Measurements from ENCODE around the gene SMIM35. TPM values are rescaled to one million over a fixed set of nuclear protein-coding genes. Genes with fewer than 3 reads are reported as not detected.

Gene SMIM35
- total and polyA plus RNA-seq, 2 of the 4 experiments (the other 2 are of a cell fraction), result not detected

DNA sequence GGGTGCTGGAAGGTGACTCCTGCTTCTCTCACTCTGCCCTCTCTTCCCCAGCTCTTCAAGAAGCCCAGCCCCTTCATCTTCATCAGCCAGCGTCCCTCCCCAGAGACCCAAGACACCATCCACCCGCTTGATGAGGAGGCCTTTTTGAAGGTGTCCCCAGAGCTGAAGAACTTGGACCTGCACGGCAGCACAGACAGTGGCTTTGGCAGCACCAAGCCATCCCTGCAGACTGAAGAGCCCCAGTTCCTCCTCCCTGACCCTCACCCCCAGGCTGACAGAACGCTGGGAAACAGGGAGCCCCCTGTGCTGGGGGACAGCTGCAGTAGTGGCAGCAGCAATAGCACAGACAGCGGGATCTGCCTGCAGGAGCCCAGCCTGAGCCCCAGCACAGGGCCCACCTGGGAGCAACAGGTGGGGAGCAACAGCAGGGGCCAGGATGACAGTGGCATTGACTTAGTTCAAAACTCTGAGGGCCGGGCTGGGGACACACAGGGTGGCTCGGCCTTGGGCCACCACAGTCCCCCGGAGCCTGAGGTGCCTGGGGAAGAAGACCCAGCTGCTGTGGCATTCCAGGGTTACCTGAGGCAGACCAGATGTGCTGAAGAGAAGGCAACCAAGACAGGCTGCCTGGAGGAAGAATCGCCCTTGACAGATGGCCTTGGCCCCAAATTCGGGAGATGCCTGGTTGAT, 88.0 kb downstream of the SMIM35 start:
- ChIA-PET POLR2A (ENCODE audit: unreplicated experiment) (no interaction called here), CTCF (no interaction called here)
- H4K20me1 ChIP-seq (ENCODE audit: insufficient read depth, low read length), result no peaks in the 10 kb centered on the region
- no peak overlapping the region for H3K27ac ChIP-seq (ENCODE audit: insufficient read depth, low read length)
- no peak overlapping the region for H2AFZ ChIP-seq (replicated peaks; ENCODE audit: low read length, poor library complexity)
- H3K9ac ChIP-seq (ENCODE audit: low read depth, low read length), result no peak overlapping the region
- no TSS peak for BruUV-seq (replicated peaks)
- H2BK120ac ChIP-seq (ENCODE audit: low read depth, low read length), result no peak overlapping the region
- no peaks in the 10 kb centered on the region for H3K9me3 ChIP-seq (ENCODE audit: control insufficient read depth, insufficient read depth, low read length)
- TF ChIP-seq RAD21 (IDR thresholded peaks at IDR 0.05; ENCODE audit: low read length) (no peak), RCOR1 (IDR thresholded peaks at IDR 0.05; ENCODE audit: insufficient replicate concordance, low read length) (no peak), NFE2L2 (IDR thresholded peaks at IDR 0.05; ENCODE audit: low read depth, low read length) (no peak)
- H3K4me3 ChIP-seq (ENCODE audit: insufficient read depth, low read depth, low read length), result no peak overlapping the region
- no peaks in the 10 kb centered on the region for H3K9me1 ChIP-seq (ENCODE audit: insufficient read depth, low read length)
- H3K14ac ChIP-seq (replicated peaks; ENCODE audit: low read depth, low read length), result no peak overlapping the region
- WGBS, 2 experiments (ENCODE audit: extremely low coverage in 2 of 2, insufficient read length in 1 of 2), result 54% methylated on average over 6 of the region's 10 CpGs; no CpG with 5 or more reads in 1 of the 2 experiments
- H3K18ac ChIP-seq (ENCODE audit: low read depth, low read length), result no peak overlapping the region
- no peaks in the 10 kb centered on the region; the same call in 1 of the 2 replicates for H3K27me3 ChIP-seq (ENCODE audit: control insufficient read depth, insufficient read depth, low read length)
- no peak overlapping the region for H4K91ac ChIP-seq (ENCODE audit: insufficient read depth, low read depth, low read length)
- H4K8ac ChIP-seq (ENCODE audit: low read depth in 2 of 2, low read length in 2 of 2), result no peak overlapping the region
- H4K5ac ChIP-seq (ENCODE audit: low read depth, low read length), result no peak overlapping the region
- ATAC-seq (ENCODE audit: low read depth) (no peak), DNase-seq (no peak)
- no peaks in the 10 kb centered on the region for H3K79me1 ChIP-seq (ENCODE audit: low read depth in 1 of 2, low read length in 2 of 2)
- intact Hi-C loops (cut with micrococcal nuclease), result no loop called here
- H3K23ac ChIP-seq (ENCODE audit: low read depth, low read length), result no peak overlapping the region
- no peaks in the 10 kb centered on the region for H3K36me3 ChIP-seq (ENCODE audit: control insufficient read depth, insufficient read depth, low read length)
- H3K4me1 ChIP-seq (ENCODE audit: control insufficient read depth, insufficient read depth, low read length), result no peaks in the 10 kb centered on the region
- no peak overlapping the region for H3K4ac ChIP-seq (ENCODE audit: low read depth, low read length)
- dilution Hi-C loops (cut with HindIII; ENCODE audit: low sequenced_read_pairs, unreplicated experiment), result no loop called here
- no peak overlapping the region for H2AK9ac ChIP-seq (replicated peaks; ENCODE audit: low read depth, low read length, poor library complexity)
- in situ Hi-C loops (cut with MboI; ENCODE audit: low sequenced_read_pairs), result no loop called here
- H2AK5ac ChIP-seq (ENCODE audit: low read depth, low read length), result no peak overlapping the region
- no peak overlapping the region for H2BK15ac ChIP-seq (ENCODE audit: low read depth, low read length)
- no peak overlapping the region for H3K4me2 ChIP-seq (ENCODE audit: low read depth, low read length)
- H3K56ac ChIP-seq (ENCODE audit: extremely low read depth, insufficient read depth, low read length), result no peak overlapping the region
- no peak overlapping the region for H2BK5ac ChIP-seq (ENCODE audit: low read depth, low read length, poor library complexity, severe bottlenecking)
- H2BK20ac ChIP-seq (ENCODE audit: low read depth, low read length), result no peak overlapping the region
